OCI-LY7 (cell line): Measurements from ENCODE around the gene N4BP2.

ENCODE experiments used
- EZH2phosphoT487 ChIP-seq: fragments of 200-600 bp; sonication (generic); IDR thresholded peaks from 2 replicates; pipeline ENCODE4 v1.6.1; 2018; ENCODE audit warnings: low read depth, borderline replicate concordance, mild to moderate bottlenecking, mixed run types, antibody characterized with exemption, low read length, moderate library complexity, mixed read lengths
- TF ChIP-seq, protein P1 (sequence below): fragments of 200-600 bp; sonication (generic); conservative IDR thresholded peaks from 2 replicates; pipeline ENCODE4 v1.5.1; 2014; ENCODE audit warnings: mild to moderate bottlenecking, antibody characterized with exemption, low read length, moderate library complexity, mixed read lengths

DNA sequence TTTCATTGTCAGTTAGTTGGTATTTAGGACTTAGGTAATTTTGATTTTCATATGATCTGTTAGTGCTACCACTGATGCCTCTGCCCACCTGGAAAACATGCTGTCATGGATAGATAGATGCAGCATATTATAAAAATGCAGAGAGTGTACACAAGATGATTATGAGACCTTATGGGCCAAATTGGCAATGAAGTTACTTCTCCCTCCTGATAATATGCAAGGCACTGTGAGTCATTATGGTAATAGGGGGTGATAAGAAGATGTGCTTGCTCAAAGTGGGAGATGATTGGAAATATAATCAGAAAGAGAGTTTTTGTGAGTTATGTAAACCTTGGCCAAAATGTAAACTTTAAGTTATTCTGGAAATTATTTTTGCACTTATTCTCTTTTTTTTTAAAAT lies 83.5 kb downstream of the N4BP2 start:
- TF ChIP-seq, protein P1, sequence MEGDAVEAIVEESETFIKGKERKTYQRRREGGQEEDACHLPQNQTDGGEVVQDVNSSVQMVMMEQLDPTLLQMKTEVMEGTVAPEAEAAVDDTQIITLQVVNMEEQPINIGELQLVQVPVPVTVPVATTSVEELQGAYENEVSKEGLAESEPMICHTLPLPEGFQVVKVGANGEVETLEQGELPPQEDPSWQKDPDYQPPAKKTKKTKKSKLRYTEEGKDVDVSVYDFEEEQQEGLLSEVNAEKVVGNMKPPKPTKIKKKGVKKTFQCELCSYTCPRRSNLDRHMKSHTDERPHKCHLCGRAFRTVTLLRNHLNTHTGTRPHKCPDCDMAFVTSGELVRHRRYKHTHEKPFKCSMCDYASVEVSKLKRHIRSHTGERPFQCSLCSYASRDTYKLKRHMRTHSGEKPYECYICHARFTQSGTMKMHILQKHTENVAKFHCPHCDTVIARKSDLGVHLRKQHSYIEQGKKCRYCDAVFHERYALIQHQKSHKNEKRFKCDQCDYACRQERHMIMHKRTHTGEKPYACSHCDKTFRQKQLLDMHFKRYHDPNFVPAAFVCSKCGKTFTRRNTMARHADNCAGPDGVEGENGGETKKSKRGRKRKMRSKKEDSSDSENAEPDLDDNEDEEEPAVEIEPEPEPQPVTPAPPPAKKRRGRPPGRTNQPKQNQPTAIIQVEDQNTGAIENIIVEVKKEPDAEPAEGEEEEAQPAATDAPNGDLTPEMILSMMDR: no peak
- TF ChIP-seq EZH2phosphoT487: no peak
